ENCODE results near the gene FAM222B. TPM values are rescaled to one million over a fixed set of nuclear protein-coding genes. Genes with fewer than 3 reads are reported as not detected.

Gene FAM222B
- total RNA-seq, 4 donors from 2014 or later = 10.7 to 18.0 (median 12.0) TPM

DNA sequence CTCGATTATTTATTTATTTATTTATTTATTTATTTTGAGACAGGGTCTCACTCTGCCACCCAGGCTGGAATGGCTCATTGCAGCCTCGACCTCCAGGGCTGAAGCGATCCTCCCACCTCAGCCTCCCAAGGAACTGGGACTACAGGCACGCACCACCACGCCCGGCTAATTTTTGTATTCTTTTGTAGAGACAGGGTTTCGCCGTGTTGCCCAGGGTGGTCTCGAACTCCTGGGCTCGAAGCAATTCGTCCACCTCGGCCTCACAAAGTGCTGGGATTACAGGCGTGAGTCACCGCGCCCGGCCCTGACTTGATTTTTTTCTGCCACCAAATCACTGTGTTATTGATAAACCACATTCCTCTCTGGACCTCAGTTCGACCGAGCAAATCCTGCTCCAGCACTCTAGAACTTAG, 123.6 kb downstream of the FAM222B start:
- 31 to 33% methylated on average over 18 of the region's 18 CpGs for WGBS, 2 donors
- DNase-seq (ENCODE audit: low spot score in 2 of 2) = no peak
- TF ChIP-seq POLR2A (IDR thresholded peaks at IDR 0.05) = no peak
- H3K4me3 ChIP-seq (ENCODE audit: low read depth, poor library complexity, severe bottlenecking) = no peak overlapping the region
- intact Hi-C loops (cut with DNase I; ENCODE audit: low total_unique reads) = no loop called here

DNA sequence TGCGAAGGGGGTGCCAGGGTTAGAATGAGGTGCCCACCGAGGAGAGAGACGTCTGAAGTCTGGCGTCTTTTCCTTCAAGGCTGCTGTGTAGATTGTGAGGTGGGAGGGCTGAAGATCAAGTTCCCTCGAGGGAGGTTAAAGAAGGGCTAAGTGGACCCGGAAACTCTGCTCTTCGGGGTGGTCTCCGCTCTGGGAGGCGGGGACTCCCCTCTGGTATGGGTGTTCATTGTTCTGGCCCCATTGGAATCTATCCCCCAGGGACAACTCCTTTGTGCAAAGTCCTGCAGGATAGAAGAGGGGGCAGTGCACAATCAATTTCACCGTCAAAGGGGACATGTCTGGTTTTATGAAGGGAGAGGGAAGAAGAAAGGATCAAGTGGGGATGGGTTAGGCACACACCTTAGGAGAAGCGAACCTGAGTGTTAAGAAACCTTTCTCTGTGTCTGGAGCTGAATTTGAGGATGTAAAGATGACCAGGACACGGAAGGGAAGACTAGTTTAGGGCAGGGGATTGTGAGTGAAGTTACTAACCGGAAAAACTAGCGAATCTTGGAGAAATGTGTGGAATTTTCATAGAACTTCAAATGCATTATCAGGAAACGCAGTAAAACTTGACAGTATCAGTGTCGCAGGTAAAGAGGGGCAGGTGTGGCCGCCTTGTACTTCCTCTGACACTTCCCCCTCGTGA, 124.1 kb downstream of the FAM222B start:
- no peak for DNase-seq (ENCODE audit: low spot score in 2 of 2)
- TF ChIP-seq POLR2A (IDR thresholded peaks at IDR 0.05) (no peak), CTCF (IDR thresholded peaks at IDR 0.05) (no peak)
- 31 to 32% methylated on average over 18 of the region's 18 CpGs for WGBS, 2 donors
- no peak overlapping the region for H3K4me3 ChIP-seq (ENCODE audit: low read depth, poor library complexity, severe bottlenecking)
- intact Hi-C loops (cut with DNase I; ENCODE audit: low total_unique reads) = no loop called here

GRCh38 chr17:28717578-28718332, 124.8 kb downstream of the FAM222B start, which contains the start of gene RAB34:
RAB34 (minus strand) TSS chr17:28717868; CDS start chr17:28717266, 602 bp downstream.
- no peak for TF ChIP-seq CTCF (IDR thresholded peaks at IDR 0.05)
- TF ChIP-seq POLR2A (IDR thresholded peaks at IDR 0.05) = no peak
- intact Hi-C loops (cut with DNase I; ENCODE audit: low total_unique reads) = no loop called here
- peak within 1 kb of the TSS; percentile 48 for H3K4me3 ChIP-seq (ENCODE audit: low read depth, poor library complexity, severe bottlenecking)
- peak; percentile 69 to 94 for DNase-seq (ENCODE audit: low spot score in 2 of 2)
- WGBS, 2 donors = 1 to 2% methylated on average over 37 to 53 of the region's 60 CpGs

DNA sequence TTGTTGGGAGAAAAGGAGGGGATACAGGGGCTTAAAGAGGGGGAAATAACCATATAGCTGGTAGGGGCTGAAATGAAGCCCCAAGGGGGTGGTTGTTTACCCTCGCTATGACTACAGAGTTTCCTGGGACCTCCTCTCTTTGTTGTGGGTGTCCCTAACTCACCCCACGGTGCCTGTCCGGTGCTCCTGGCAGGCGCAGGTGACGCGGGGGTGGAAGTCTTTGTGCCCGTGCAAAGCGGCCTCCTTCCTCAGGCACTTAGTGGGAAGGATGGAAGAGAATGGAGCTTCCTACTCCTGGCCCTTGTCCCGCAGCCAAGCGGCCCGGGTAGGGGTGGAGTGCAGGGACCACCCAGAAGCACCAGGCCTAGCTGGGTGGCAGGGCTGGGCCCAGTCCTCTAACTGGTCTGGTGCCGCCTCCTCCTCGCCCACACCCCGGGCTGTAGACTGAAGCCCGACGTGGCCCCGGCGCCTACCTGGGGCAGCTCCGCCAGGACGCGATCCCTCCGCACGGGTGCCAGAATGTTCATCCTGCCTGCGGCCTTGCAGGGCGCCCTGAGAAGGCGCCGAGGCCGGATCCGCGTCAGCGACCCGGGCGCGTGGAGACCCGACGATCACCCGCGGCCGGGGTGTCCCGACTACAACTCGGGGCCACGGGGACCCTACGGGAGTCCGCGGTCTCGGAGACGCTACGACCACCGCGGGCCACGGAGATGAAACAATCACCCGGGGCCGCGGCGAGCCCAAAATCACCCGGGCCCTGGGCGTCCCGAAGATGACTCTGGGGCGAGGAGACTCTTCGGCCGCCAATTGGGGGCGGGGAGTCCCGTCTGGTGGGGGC, 125.6 kb downstream of the FAM222B start:
- TF ChIP-seq POLR2A (IDR thresholded peaks at IDR 0.05) = no peak
- no peak for TF ChIP-seq CTCF (IDR thresholded peaks at IDR 0.05)
- peak overlapping the region; percentile 48 for H3K4me3 ChIP-seq (ENCODE audit: low read depth, poor library complexity, severe bottlenecking)
- peak in 1 of 2 donors; percentile 91 for DNase-seq (ENCODE audit: low spot score in 2 of 2)
- WGBS, 2 donors = 7 to 38% methylated on average over 12 to 30 of the region's 63 CpGs
- intact Hi-C loops (cut with DNase I; ENCODE audit: low total_unique reads) = no loop called here

GRCh38 chr17:28715217-28715616, 127.4 kb downstream of the FAM222B start:
- WGBS, 2 donors = 90 to 96% methylated on average over 2 of the region's 2 CpGs
- TF ChIP-seq CTCF (IDR thresholded peaks at IDR 0.05) (no peak), POLR2A (IDR thresholded peaks at IDR 0.05) (no peak)
- intact Hi-C loops (cut with DNase I; ENCODE audit: low total_unique reads) = no loop called here
- no peak for DNase-seq (ENCODE audit: low spot score in 2 of 2)
- no peak overlapping the region for H3K4me3 ChIP-seq (ENCODE audit: low read depth, poor library complexity, severe bottlenecking)

DNA sequence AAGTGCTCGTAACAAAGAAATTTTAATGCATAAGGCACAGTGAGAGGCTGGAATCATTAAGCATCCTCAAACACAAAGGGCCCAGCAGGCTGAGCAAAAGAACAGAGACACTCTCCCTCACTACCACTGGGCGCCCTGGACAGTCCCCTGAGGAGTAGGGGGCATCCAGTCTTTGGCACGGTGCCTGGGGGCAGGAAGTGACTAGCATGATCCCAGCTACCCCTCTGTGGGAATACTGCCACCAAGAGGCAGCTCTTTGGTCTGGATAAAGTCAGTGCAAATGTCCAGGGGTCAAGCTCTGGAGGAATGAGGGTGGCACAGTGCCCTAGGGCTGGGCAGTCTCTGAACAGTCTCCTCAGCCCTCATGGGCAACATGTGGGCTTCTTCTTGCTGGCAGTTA, 128.3 kb downstream of the FAM222B start:
- TF ChIP-seq POLR2A (IDR thresholded peaks at IDR 0.05) = no peak
- TF ChIP-seq CTCF (IDR thresholded peaks at IDR 0.05) = no peak
- WGBS, 2 donors = 95 to 97% methylated on average over 3 of the region's 3 CpGs
- DNase-seq (ENCODE audit: low spot score in 2 of 2) = no peak
- intact Hi-C loops (cut with DNase I; ENCODE audit: low total_unique reads) = no loop called here
- no peak overlapping the region for H3K4me3 ChIP-seq (ENCODE audit: low read depth, poor library complexity, severe bottlenecking)
